Activated B cell treated with CpG ODN at 0.5 μM for 24 hours (primary cell): ENCODE data around the gene MAST1. TPM values are rescaled to one million over a fixed set of nuclear protein-coding genes. Genes with fewer than 3 reads are reported as not detected.
"Not testable (repeated sequence)": the region's sequence is repeated elsewhere in the genome, so short reads cannot be mapped to it uniquely, and the experiment has no call there.

ENCODE experiments used
- ATAC-seq: fragments of 200-7000 bp; cut with Tn5 transposase; one replicate; pipeline ENCODE4 v1.10.0; 2021; ENCODE audit warnings: low read depth, mild to moderate bottlenecking, moderate library complexity
- CTCF ChIA-PET: fragments of 350-600 bp; sonication (Branson Sonifier 250); formaldehyde crosslinking; loops from one replicate; lab custom pipeline; 2021; ENCODE audit warnings: antibody characterized with exemption; lab: Charles Lee
- POLR2A ChIA-PET: fragments of 350-600 bp; sonication (Branson Sonifier 250); formaldehyde crosslinking; loops from one replicate; lab custom pipeline; 2021; ENCODE audit warnings: antibody characterized with exemption; lab: Charles Lee
- DNase-seq: peaks from one replicate; pipeline ENCODE4 v3.0.0; 2022
- H3K27ac Mint-ChIP-seq: one replicate; pipeline ENCODE4 v1.8.0; 2020; ENCODE audit warnings: mixed read lengths
- H3K27me3 Mint-ChIP-seq: one replicate; pipeline ENCODE4 v1.8.0; 2021; ENCODE audit warnings: mixed read lengths
- H3K36me3 Mint-ChIP-seq: one replicate; pipeline ENCODE4 v1.8.0; 2021; ENCODE audit warnings: low read depth, mixed read lengths
- H3K4me1 Mint-ChIP-seq: one replicate; pipeline ENCODE4 v1.8.0; 2021; ENCODE audit warnings: mixed read lengths
- H3K4me3 Mint-ChIP-seq: one replicate; pipeline ENCODE4 v1.8.0; 2020; ENCODE audit warnings: mild to moderate bottlenecking, mixed read lengths
- H3K9me3 Mint-ChIP-seq: one replicate; pipeline ENCODE4 v1.8.0; 2020; ENCODE audit warnings: mixed read lengths
- CTCF ChIP-seq: fragments of 200-600 bp; IDR thresholded peaks from one replicate; pipeline ENCODE4 v1.8.0; 2022; ENCODE audit warnings: antibody characterized with exemption, mild to moderate bottlenecking
- intact Hi-C: fragments of 100-400 bp; cut with micrococcal nuclease; formaldehyde crosslinking; loops from one replicate; pipeline ENCODE4 v1.15.1; 2024
- total RNA-seq: library from RNA; stranded (reverse); gene quantifications from 2 replicates; pipeline ENCODE4 v1.2.3, GENCODE V29; 2022

MAST1 gene
- total RNA-seq, 1 donor from 2014 or later = 0.20 TPM

GRCh38 chr19:12806242-12807081 is 31.9 kb upstream of the MAST1 start, which contains the start of gene RNASEH2A:
TSS of gene RNASEH2A (plus strand) at chr19:12806584. CDS start at chr19:12806674, 90 bp downstream.
- ATAC-seq (peak; percentile 93), DNase-seq (peak; percentile 86)
- intact Hi-C loops = loop anchor here (1.0 kb wide), 2 partner anchors 13 to 69 kb away; partner anchors contain the start of gene GET3
- CTCF ChIA-PET = interaction anchor here (0.7 to 2.3 kb wide), 9 partner anchors 10 to 288 kb away, joined by 3 to 9 read pairs (median 4); no protein-coding TSS in a partner anchor
- Mint-ChIP-seq H3K4me1 (peaks cover 23% of the 10 kb centered on the region), H3K36me3 (peaks cover 10% of the 10 kb centered on the region), H3K9me3 (no peaks in the 10 kb centered on the region), H3K4me3 (peak within 1 kb of the TSS; percentile 92), H3K27ac (peak within 1 kb of the TSS; percentile 86), H3K27me3 (peaks cover 5% of the 10 kb centered on the region)
- no peak for TF ChIP-seq CTCF
- POLR2A ChIA-PET = interaction anchor here (0.6 to 1.8 kb wide), 14 partner anchors 10 to 1861 kb away, joined by 3 to 21 read pairs (median 5); partner anchors contain the start of genes GCDH, JUNB, SYCE2 and TRIR

GRCh38 chr19:12815088-12815487 is 23.2 kb upstream of the MAST1 start:
- POLR2A ChIA-PET = no interaction called here
- no peaks in the 10 kb centered on the region for H3K9me3 Mint-ChIP-seq
- no peaks in the 10 kb centered on the region for H3K4me1 Mint-ChIP-seq
- CTCF ChIA-PET = interaction anchor here (0.9 kb wide), 1 partner anchor 55 kb away, joined by 3 read pairs; no protein-coding TSS in a partner anchor
- peaks cover 23% of the 10 kb centered on the region for H3K36me3 Mint-ChIP-seq
- ATAC-seq (no peak), DNase-seq (no peak)
- no peak for TF ChIP-seq CTCF
- no peak overlapping the region for H3K27ac Mint-ChIP-seq
- H3K27me3 Mint-ChIP-seq = no peaks in the 10 kb centered on the region
- H3K4me3 Mint-ChIP-seq = no peak overlapping the region
- intact Hi-C loops = no loop called here

GRCh38 chr19:12817188-12817587 is 21.1 kb upstream of the MAST1 start:
- H3K9me3 Mint-ChIP-seq, ATAC-seq, CTCF ChIA-PET, intact Hi-C loops, H3K4me1 Mint-ChIP-seq, H3K27me3 Mint-ChIP-seq, DNase-seq, H3K27ac Mint-ChIP-seq, H3K4me3 Mint-ChIP-seq: not testable (repeated sequence)
- H3K36me3 Mint-ChIP-seq = peaks cover 23% of the 10 kb centered on the region
- POLR2A ChIA-PET = interaction anchor here (0.7 kb wide), 1 partner anchor 125 kb away, joined by 6 read pairs; no protein-coding TSS in a partner anchor

GRCh38 chr19:12817810-12818209 is 20.5 kb upstream of the MAST1 start:
- CTCF ChIA-PET, H3K27ac Mint-ChIP-seq, H3K4me3 Mint-ChIP-seq: not testable (repeated sequence)

GRCh38 chr19:12821761-12822160 is 16.6 kb upstream of the MAST1 start:
- intact Hi-C loops = no loop called here
- peaks cover 6% of the 10 kb centered on the region for H3K4me1 Mint-ChIP-seq
- no peak for TF ChIP-seq CTCF
- CTCF ChIA-PET = no interaction called here
- no peak for DNase-seq
- ATAC-seq = no peak
- H3K36me3 Mint-ChIP-seq = no peaks in the 10 kb centered on the region
- H3K9me3 Mint-ChIP-seq = peaks cover 3% of the 10 kb centered on the region
- H3K27me3 Mint-ChIP-seq = peaks cover 23% of the 10 kb centered on the region
- no peak overlapping the region for H3K27ac Mint-ChIP-seq
- H3K4me3 Mint-ChIP-seq = no peak overlapping the region
- POLR2A ChIA-PET = no interaction called here

More at GRCh38 chr19:12817810-12818209, 20.5 kb upstream of the MAST1 start:
- H3K9me3 Mint-ChIP-seq, POLR2A ChIA-PET, intact Hi-C loops, DNase-seq, H3K27me3 Mint-ChIP-seq, H3K4me1 Mint-ChIP-seq, ATAC-seq: not testable (repeated sequence)
- peaks cover 19% of the 10 kb centered on the region for H3K36me3 Mint-ChIP-seq
